ENCODE measurements around the gene CACNA1A.

Gene CACNA1A

DNA sequence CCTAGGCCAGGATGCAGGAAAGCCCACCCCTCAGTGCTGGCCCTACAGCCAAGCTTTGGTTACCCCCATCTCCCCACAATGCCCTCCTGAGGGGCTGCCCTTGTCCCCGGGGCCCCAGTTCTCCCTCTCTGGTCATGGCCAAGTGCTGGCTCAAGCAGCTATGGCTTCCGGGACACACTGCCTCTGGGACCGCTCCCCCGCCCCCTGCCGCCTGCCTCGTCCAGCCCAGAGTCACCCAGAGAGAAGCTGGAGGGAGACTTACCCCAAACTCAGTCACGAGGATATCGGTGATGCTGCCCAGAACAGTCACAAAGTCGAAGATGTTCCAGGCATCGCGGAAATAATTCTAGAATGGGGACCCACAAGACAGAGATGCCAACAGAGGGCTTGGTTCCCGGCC is 261.4 kb downstream of the CACNA1A start:
- no peak overlapping the region for H3K4me3 ChIP-seq (ENCODE audit: insufficient read depth, low read depth, low read length)
- no peaks in the 10 kb centered on the region for H3K9me3 ChIP-seq (ENCODE audit: control insufficient read depth, low read length)
- peaks cover 4% of the 10 kb centered on the region for H3K36me3 ChIP-seq (ENCODE audit: control insufficient read depth, insufficient read depth, low read length)
- no peaks in the 10 kb centered on the region for H3K4me1 ChIP-seq (ENCODE audit: control insufficient read depth, insufficient read depth, low read length)
- H3K27me3 ChIP-seq (ENCODE audit: control insufficient read depth, insufficient read depth, low read length, poor library complexity, severe bottlenecking), result no peaks in the 10 kb centered on the region
- WGBS, 2 experiments, result 94 to 95% methylated on average over 12 of the region's 12 CpGs
- no peak overlapping the region for H3K27ac ChIP-seq (ENCODE audit: insufficient read depth, low read depth, low read length, poor library complexity, severe bottlenecking)

GRCh38 chr19:13241231-13242104 is 264.8 kb downstream of the CACNA1A start:
- H3K27me3 ChIP-seq (ENCODE audit: control insufficient read depth, insufficient read depth, low read length, poor library complexity, severe bottlenecking), result no peaks in the 10 kb centered on the region
- peaks cover 7% of the 10 kb centered on the region for H3K4me1 ChIP-seq (ENCODE audit: control insufficient read depth, insufficient read depth, low read length)
- no peak overlapping the region for H3K4me3 ChIP-seq (ENCODE audit: insufficient read depth, low read depth, low read length)
- no peaks in the 10 kb centered on the region for H3K36me3 ChIP-seq (ENCODE audit: control insufficient read depth, insufficient read depth, low read length)
- 85 to 87% methylated on average over 23 to 25 of the region's 25 CpGs for WGBS, 2 experiments
- H3K9me3 ChIP-seq (ENCODE audit: control insufficient read depth, low read length), result no peaks in the 10 kb centered on the region
- H3K27ac ChIP-seq (ENCODE audit: insufficient read depth, low read depth, low read length, poor library complexity, severe bottlenecking), result no peak overlapping the region

DNA sequence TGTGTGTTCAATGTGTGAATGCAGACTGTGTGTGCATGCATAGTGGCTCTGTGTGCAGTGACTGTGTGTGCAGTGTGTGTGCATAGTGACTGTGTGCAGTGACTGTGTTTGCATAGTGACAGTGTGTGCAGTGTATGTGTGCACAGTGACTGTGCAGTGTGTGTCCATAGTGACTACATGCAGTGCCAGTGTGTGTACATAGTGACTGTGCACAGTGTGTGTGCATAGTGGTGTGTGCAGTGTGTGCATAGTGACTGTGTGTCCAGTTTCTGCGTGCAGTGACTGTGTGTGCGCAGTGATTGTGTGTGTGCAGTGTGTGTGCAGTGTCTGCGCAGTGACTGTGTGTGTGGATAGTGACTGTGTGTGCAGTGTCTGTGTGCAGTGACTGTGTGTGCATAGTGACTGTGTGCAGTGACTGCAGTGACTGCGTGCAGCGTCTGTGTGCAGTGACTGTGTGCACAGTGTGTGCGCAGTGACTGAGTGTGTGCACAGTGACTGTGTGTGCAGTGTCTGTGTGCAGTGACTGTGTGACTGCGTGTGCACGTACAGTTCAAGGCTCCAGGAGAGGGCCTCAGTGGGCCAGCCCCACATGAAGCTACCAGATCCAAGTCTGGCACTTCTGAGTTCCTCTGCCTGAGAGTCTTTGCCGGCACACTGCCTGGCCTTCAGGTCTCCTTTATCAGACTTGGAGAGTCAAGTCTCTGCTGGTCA is 265.8 kb downstream of the CACNA1A start:
- Histone ChIP-seq H3K9me3 (ENCODE audit: control insufficient read depth, low read length) (no peaks in the 10 kb centered on the region), H3K27ac (ENCODE audit: insufficient read depth, low read depth, low read length, poor library complexity, severe bottlenecking) (no peak overlapping the region), H3K4me1 (ENCODE audit: control insufficient read depth, insufficient read depth, low read length) (peaks cover 7% of the 10 kb centered on the region), H3K4me3 (ENCODE audit: insufficient read depth, low read depth, low read length) (no peak overlapping the region), H3K27me3 (ENCODE audit: control insufficient read depth, insufficient read depth, low read length, poor library complexity, severe bottlenecking) (no peaks in the 10 kb centered on the region), H3K36me3 (ENCODE audit: control insufficient read depth, insufficient read depth, low read length) (no peaks in the 10 kb centered on the region)
- 88 to 91% methylated on average over 9 of the region's 9 CpGs for WGBS, 2 experiments

DNA sequence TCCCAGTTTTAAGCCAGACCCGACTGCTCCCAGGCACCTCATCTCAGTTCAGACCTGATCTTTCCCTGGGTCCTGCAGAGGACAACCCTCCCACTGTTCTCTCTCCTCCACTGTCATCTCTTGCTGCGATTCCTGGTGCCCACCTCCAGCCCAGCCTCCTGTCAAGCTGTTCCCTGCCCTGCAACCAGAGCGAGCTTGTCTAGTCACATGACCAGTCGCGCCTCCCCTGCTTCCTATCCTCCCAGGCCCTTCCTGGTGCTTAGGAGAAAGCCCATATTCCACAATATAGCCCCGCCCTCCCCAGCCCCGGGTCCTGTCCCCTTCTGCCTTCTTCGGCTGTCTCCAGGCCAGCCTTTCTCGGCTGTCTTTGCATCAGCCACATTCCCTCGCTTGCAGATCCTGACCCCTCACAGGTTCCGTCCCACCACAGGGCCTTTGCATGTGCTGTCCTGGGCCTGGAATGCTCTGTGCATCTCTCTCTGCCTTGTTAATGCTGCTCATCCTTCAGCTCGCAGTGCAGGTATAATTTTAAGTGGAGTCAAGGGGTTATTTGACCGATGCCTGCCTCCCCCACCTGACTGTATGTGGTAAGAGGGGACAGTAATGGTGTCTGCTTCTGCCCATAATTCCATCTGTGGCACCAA is 267.3 kb downstream of the CACNA1A start:
- WGBS, 2 experiments, result 89% methylated on average over 13 of the region's 13 CpGs
- H3K27ac ChIP-seq (ENCODE audit: insufficient read depth, low read depth, low read length, poor library complexity, severe bottlenecking), result no peak overlapping the region

GRCh38 chr19:13234518-13234917 is 271.8 kb downstream of the CACNA1A start:
- WGBS, 2 experiments, result 27 to 32% methylated on average over 13 of the region's 13 CpGs
- Histone ChIP-seq H3K9me3 (ENCODE audit: control insufficient read depth, low read length) (no peaks in the 10 kb centered on the region), H3K27ac (ENCODE audit: insufficient read depth, low read depth, low read length, poor library complexity, severe bottlenecking) (no peak overlapping the region), H3K4me3 (ENCODE audit: insufficient read depth, low read depth, low read length) (no peak overlapping the region), H3K4me1 (ENCODE audit: control insufficient read depth, insufficient read depth, low read length) (peaks cover 7% of the 10 kb centered on the region), H3K36me3 (ENCODE audit: control insufficient read depth, insufficient read depth, low read length) (peaks cover 5% of the 10 kb centered on the region), H3K27me3 (ENCODE audit: control insufficient read depth, insufficient read depth, low read length, poor library complexity, severe bottlenecking) (no peaks in the 10 kb centered on the region)

More for the DNA sequence above, 267.3 kb downstream of the CACNA1A start:
- Histone ChIP-seq H3K4me1 (ENCODE audit: control insufficient read depth, insufficient read depth, low read length) (peaks cover 7% of the 10 kb centered on the region), H3K4me3 (ENCODE audit: insufficient read depth, low read depth, low read length) (no peak overlapping the region), H3K36me3 (ENCODE audit: control insufficient read depth, insufficient read depth, low read length) (peaks cover 5% of the 10 kb centered on the region), H3K9me3 (ENCODE audit: control insufficient read depth, low read length) (no peaks in the 10 kb centered on the region), H3K27me3 (ENCODE audit: control insufficient read depth, insufficient read depth, low read length, poor library complexity, severe bottlenecking) (no peaks in the 10 kb centered on the region)

DNA sequence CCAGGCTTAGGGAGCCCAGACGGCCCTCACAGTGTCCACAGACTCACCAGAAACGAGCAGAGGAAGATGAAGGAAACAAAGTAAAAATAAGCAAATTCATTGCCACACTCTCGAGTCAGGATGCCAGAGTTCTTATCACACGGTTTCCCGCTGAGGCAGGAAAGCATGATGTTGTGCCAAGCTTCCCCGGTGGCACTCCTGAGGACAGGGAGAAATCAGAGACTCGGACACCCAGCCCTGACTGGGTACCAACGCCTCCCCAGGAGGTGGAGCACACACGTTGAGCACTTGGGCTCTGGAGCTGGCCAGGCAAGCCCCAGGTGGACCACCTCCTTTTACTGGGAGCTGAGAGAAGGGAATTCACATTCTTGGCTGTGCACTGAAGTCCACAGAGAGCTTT is 274.6 kb downstream of the CACNA1A start:
- 88% methylated on average over 9 of the region's 9 CpGs for WGBS, 2 experiments
- no peak overlapping the region for H3K4me3 ChIP-seq (ENCODE audit: insufficient read depth, low read depth, low read length)
- H3K9me3 ChIP-seq (ENCODE audit: control insufficient read depth, low read length), result no peaks in the 10 kb centered on the region
- no peaks in the 10 kb centered on the region for H3K4me1 ChIP-seq (ENCODE audit: control insufficient read depth, insufficient read depth, low read length)
- no peaks in the 10 kb centered on the region for H3K27me3 ChIP-seq (ENCODE audit: control insufficient read depth, insufficient read depth, low read length, poor library complexity, severe bottlenecking)
- peaks cover 5% of the 10 kb centered on the region for H3K36me3 ChIP-seq (ENCODE audit: control insufficient read depth, insufficient read depth, low read length)
- no peak overlapping the region for H3K27ac ChIP-seq (ENCODE audit: insufficient read depth, low read depth, low read length, poor library complexity, severe bottlenecking)

DNA sequence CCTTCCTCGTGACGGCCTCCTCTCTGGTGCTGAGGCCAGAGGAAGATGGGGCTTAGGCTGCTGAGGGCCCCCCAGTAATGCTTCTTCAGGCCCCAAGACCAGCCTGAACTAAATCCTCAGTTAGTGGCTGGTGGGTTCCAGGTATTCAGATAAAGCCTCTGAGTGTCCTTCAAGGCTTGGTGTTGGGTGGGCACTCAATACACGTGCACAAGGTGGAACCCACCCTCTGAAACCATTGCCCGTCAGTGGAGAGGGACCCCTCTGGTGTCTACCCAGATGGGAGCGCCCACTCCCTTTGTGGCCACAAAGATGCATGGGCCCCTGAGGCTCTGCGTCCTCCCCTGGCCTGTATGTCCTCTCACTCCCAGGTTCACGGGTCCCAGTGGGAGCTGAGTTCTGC is 277.0 kb downstream of the CACNA1A start:
- 92 to 95% methylated on average over 7 of the region's 7 CpGs for WGBS, 2 experiments
- H3K27ac ChIP-seq (ENCODE audit: insufficient read depth, low read depth, low read length, poor library complexity, severe bottlenecking), result no peak overlapping the region
- no peak overlapping the region for H3K4me3 ChIP-seq (ENCODE audit: insufficient read depth, low read depth, low read length)
- peaks cover 6% of the 10 kb centered on the region for H3K4me1 ChIP-seq (ENCODE audit: control insufficient read depth, insufficient read depth, low read length)
- no peaks in the 10 kb centered on the region for H3K9me3 ChIP-seq (ENCODE audit: control insufficient read depth, low read length)
- no peaks in the 10 kb centered on the region for H3K27me3 ChIP-seq (ENCODE audit: control insufficient read depth, insufficient read depth, low read length, poor library complexity, severe bottlenecking)
- H3K36me3 ChIP-seq (ENCODE audit: control insufficient read depth, insufficient read depth, low read length), result no peaks in the 10 kb centered on the region

DNA sequence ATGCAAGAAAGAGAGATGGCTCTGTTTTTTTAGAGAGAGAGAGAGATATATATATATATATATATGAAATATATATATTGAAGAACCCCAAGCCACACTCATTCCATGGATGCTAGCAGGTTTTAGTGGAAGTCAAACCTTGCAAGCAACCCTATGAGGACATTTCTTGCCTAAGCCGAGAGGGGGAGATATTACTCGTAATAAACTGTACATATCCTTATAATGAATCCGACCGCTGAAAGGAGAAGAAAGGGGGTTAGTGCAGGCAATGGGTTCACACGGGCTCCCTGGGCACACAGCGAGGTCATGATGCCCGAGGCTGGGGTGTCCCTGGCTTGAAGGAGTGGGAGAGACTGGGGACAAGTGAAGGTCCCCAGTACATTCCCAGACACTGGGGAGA is 277.7 kb downstream of the CACNA1A start:
- Histone ChIP-seq H3K9me3 (ENCODE audit: control insufficient read depth, low read length) (no peaks in the 10 kb centered on the region), H3K4me3 (ENCODE audit: insufficient read depth, low read depth, low read length) (no peak overlapping the region), H3K4me1 (ENCODE audit: control insufficient read depth, insufficient read depth, low read length) (peaks cover 6% of the 10 kb centered on the region), H3K36me3 (ENCODE audit: control insufficient read depth, insufficient read depth, low read length) (no peaks in the 10 kb centered on the region), H3K27me3 (ENCODE audit: control insufficient read depth, insufficient read depth, low read length, poor library complexity, severe bottlenecking) (no peaks in the 10 kb centered on the region), H3K27ac (ENCODE audit: insufficient read depth, low read depth, low read length, poor library complexity, severe bottlenecking) (no peak overlapping the region)
- 95% methylated on average over 7 of the region's 7 CpGs for WGBS, 2 experiments

DNA sequence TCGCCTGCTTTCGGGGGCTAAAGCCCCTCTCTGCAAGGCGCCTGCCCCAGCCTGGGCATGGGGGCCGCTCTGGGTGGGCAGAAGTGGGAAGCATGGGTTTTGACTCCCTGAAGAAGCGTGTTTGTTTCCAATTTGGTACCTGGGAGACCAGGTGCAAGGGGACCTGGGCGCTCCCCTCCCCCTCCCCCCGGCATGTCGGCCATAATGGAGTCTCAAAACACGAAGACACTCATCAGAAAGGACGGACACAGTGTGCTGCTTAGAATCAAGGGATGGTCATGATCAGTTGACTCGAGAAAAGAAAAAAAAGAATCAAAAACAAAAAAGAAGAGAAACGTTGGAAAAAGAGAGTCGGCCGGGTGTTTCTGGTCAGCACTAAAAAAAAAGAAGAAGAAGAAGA is 279.3 kb downstream of the CACNA1A start:
- Histone ChIP-seq H3K4me3 (ENCODE audit: insufficient read depth, low read depth, low read length) (no peak overlapping the region), H3K36me3 (ENCODE audit: control insufficient read depth, insufficient read depth, low read length) (no peaks in the 10 kb centered on the region), H3K9me3 (ENCODE audit: control insufficient read depth, low read length) (no peaks in the 10 kb centered on the region), H3K27me3 (ENCODE audit: control insufficient read depth, insufficient read depth, low read length, poor library complexity, severe bottlenecking) (no peaks in the 10 kb centered on the region), H3K4me1 (ENCODE audit: control insufficient read depth, insufficient read depth, low read length) (peaks cover 6% of the 10 kb centered on the region), H3K27ac (ENCODE audit: insufficient read depth, low read depth, low read length, poor library complexity, severe bottlenecking) (no peak overlapping the region)
- 88 to 90% methylated on average over 14 of the region's 14 CpGs for WGBS, 2 experiments
